BJ (cell line): Measurements from ENCODE around the gene ACBD4. TPM values are rescaled to one million over a fixed set of nuclear protein-coding genes. Genes with fewer than 3 reads are reported as not detected.

Experiments
- CTCF ChIA-PET: fragments of 350-600 bp; formaldehyde crosslinking; extraction: SDS; loops from one replicate; lab custom pipeline; 2021; ENCODE audit warnings: antibody characterized with exemption, inconsistent platforms; lab: Yijun Ruan, JAX
- POLR2A ChIA-PET: fragments of 300-600 bp; sonication (Branson Sonifier 250); formaldehyde crosslinking; extraction: SDS; loops from one replicate; lab custom pipeline; 2021; ENCODE audit warnings: antibody characterized with exemption; lab: Charles Lee
- DNase-seq: peaks from one replicate; pipeline ENCODE4 v3.0.0-alpha.2; 2011; ENCODE audit warnings: low read depth
- H3K27me3 ChIP-seq: 2 replicates; pipeline ENCODE4 v1.6.0; 2011; ENCODE audit warnings: low read length; ENCODE audit not compliant: control insufficient read depth, insufficient read depth
- H3K36me3 ChIP-seq: 2 replicates; pipeline ENCODE4 v1.5.1; 2011; ENCODE audit warnings: low read length; ENCODE audit not compliant: control insufficient read depth, insufficient read depth
- H3K4me3 ChIP-seq: 2 replicates; pipeline ENCODE4 v1.5.1; 2011; ENCODE audit warnings: low read depth, mild to moderate bottlenecking, control low read depth, low read length
- CTCF ChIP-seq: IDR thresholded peaks from 2 replicates; pipeline ENCODE4 v1.5.1; 2011; ENCODE audit warnings: low read depth, mild to moderate bottlenecking, control low read depth, inconsistent platforms, low read length, moderate library complexity; ENCODE audit not compliant: insufficient read depth
- polyA plus RNA-seq: library from polyadenylated mRNA; depleted of rRNA; stranded (reverse); fragments of >200 nt; gene quantifications from 2 replicates; pipeline ENCODE4 v1.2.3, GENCODE V29; 2011

Gene ACBD4
- polyA plus RNA-seq, 1 experiment, result 7.3 TPM

- Histone ChIP-seq H3K4me3 (no peak overlapping the region), H3K36me3 (no peaks in the 10 kb centered on the region), H3K27me3 (no peaks in the 10 kb centered on the region)
- ChIA-PET CTCF (interaction anchor here (1.0 to 1.5 kb wide), 3 partner anchors 11 to 59 kb away, joined by 3 to 7 read pairs (median 7); no protein-coding TSS in a partner anchor), POLR2A (no interaction called here)
- TF ChIP-seq CTCF, result no peak
- DNase-seq, result no peak
Observed at GRCh38 chr17:45138911-45139532, 3.5 kb downstream of the ACBD4 start.

GRCh38 chr17:45139533-45139920, 4.0 kb downstream of the ACBD4 start:
- Histone ChIP-seq H3K36me3 (no peaks in the 10 kb centered on the region), H3K27me3 (no peaks in the 10 kb centered on the region), H3K4me3 (no peak overlapping the region)
- no peak for TF ChIP-seq CTCF
- POLR2A ChIA-PET, result no interaction called here
- CTCF ChIA-PET, result interaction anchor here (1.0 to 1.5 kb wide), 3 partner anchors 10 to 58 kb away, joined by 3 to 7 read pairs (median 7); no protein-coding TSS in a partner anchor
- DNase-seq, result no peak

GRCh38 chr17:45143094-45143670, 7.7 kb downstream of the ACBD4 start:
- Histone ChIP-seq H3K4me3 (no peak overlapping the region), H3K27me3 (no peaks in the 10 kb centered on the region), H3K36me3 (no peaks in the 10 kb centered on the region)
- POLR2A ChIA-PET, result interaction anchor here (0.6 to 0.8 kb wide), 2 partner anchors 8 to 15 kb away, joined by 3 to 7 read pairs; partner anchors contain the start of gene ACBD4
- CTCF ChIA-PET, result interaction anchor here (0.8 to 1.8 kb wide), 5 partner anchors 8 to 55 kb away, joined by 3 to 39 read pairs (median 4); partner anchors contain the start of gene ACBD4
- DNase-seq, result no peak
- TF ChIP-seq CTCF, result no peak

GRCh38 chr17:45143767-45144198, 8.3 kb downstream of the ACBD4 start:
- CTCF ChIA-PET, result interaction anchor here (0.8 to 1.8 kb wide), 6 partner anchors 8 to 149 kb away, joined by 3 to 39 read pairs (median 4); partner anchors contain the start of gene ACBD4
- no peak for TF ChIP-seq CTCF
- Histone ChIP-seq H3K27me3 (no peaks in the 10 kb centered on the region), H3K36me3 (no peaks in the 10 kb centered on the region), H3K4me3 (peak overlapping the region; percentile 38)
- peak; percentile 56 for DNase-seq
- POLR2A ChIA-PET, result interaction anchor here (0.6 to 0.8 kb wide), 4 partner anchors 8 to 368 kb away, joined by 3 to 7 read pairs (median 3); partner anchors contain the start of gene ACBD4
